GM12891 (cell line): ENCODE results near the gene C1RL.

Source experiments
- POLR2AphosphoS5 ChIP-seq: IDR thresholded peaks from 2 replicates; pipeline ENCODE4 v1.6.1; 2011; ENCODE audit warnings: low read depth, low read length, control low read depth
- TAF1 ChIP-seq: IDR thresholded peaks from 2 replicates; pipeline ENCODE4 v1.6.1; 2011; ENCODE audit warnings: low read depth, low read length, control low read depth

DNA sequence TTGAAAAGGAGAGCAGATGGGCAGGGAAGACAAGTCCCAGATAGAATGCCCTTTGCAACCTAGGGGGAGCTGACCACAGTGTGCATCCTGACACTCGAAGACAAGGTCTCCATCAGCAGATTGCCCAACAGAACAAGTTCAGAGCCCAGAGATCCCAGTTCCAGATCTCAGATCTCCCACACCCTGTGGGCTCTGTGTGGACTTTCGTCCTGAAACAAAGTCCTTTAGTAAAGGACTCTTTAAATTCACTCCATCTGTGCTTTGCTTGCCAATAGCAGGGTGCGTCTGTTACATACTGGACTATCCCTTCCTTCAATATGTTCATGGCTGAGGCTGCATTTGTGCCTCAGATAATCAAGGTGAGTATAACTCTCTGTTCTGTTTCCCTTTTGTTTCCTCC, 8.7 kb upstream of the C1RL start:
- TF ChIP-seq POLR2AphosphoS5 (no peak), TAF1 (no peak)
